ENCODE measurements around the gene STX18.

Gene STX18

DNA sequence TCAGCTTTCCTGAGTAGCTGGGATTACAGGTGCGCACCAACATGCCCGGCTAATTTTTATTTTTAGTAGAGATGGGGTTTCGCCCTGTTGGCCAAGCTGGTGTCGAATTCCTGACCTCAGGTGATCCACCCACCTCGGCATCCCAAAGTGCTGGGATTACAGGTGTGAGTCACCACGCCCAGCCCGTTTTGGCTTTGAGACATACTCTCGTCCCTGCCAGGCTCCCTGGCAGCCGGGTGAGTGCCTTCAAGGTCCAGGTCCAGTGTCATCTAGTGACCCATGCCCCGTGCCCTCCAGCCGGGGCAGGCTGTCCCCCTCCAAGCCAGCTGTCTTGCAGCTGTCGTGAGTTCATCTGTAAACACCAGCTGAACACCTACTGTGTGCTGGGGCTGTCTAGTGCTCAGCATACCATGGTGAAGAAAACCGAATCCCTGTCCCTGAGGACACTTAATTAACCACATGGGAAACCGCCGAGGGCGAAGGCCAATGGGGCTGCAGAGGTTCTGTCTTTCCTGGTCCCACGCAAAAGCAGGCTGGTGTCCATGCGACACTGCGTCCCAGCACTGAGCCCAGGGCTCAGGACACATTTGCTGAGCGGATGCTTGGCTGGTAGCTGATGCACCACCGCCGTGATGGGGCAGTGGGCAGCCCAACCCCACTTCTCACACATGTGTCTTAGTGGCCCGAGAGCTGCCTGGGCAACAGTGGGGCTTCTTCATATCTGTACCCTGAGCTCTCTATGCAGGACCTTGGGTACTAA lies 133.1 kb downstream of the STX18 start:
- peaks cover 0 to 8% of the 10 kb centered on the region in 2 donors for H3K27me3 ChIP-seq
- no peak overlapping the region for H3K4me3 ChIP-seq
- intact Hi-C loops (cut with DNase I; ENCODE audit: low total_unique reads), result no loop called here
- H3K36me3 ChIP-seq, result no peaks in the 10 kb centered on the region
- no peak overlapping the region for H3K27ac ChIP-seq
- no peaks in the 10 kb centered on the region for H3K4me1 ChIP-seq
- no peaks in the 10 kb centered on the region for H3K9me3 ChIP-seq
- TF ChIP-seq, protein P1, sequence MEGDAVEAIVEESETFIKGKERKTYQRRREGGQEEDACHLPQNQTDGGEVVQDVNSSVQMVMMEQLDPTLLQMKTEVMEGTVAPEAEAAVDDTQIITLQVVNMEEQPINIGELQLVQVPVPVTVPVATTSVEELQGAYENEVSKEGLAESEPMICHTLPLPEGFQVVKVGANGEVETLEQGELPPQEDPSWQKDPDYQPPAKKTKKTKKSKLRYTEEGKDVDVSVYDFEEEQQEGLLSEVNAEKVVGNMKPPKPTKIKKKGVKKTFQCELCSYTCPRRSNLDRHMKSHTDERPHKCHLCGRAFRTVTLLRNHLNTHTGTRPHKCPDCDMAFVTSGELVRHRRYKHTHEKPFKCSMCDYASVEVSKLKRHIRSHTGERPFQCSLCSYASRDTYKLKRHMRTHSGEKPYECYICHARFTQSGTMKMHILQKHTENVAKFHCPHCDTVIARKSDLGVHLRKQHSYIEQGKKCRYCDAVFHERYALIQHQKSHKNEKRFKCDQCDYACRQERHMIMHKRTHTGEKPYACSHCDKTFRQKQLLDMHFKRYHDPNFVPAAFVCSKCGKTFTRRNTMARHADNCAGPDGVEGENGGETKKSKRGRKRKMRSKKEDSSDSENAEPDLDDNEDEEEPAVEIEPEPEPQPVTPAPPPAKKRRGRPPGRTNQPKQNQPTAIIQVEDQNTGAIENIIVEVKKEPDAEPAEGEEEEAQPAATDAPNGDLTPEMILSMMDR (IDR thresholded peaks at IDR 0.05), result no peak
- no peak for DNase-seq

DNA sequence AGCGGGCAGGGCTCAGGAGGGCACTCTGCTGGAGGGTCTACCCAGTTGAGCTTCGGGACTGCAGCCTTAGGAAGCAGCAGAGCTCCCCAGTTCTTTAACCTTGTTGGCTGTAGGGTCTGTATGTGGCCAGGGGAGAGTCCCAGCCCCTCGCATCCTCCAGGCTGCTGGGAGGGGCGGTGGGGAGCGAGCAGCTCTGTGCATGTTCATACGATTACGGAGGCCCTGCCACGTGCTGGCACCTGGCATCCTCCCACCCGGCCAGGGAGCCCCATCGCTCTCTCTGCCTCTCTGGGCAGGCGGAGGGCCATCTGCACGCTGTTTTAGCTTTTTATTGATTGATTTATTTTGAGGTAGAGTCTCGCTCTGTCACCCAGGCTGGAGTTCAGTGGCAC lies 133.7 kb downstream of the STX18 start:
- intact Hi-C loops (cut with DNase I; ENCODE audit: low total_unique reads), result no loop called here
- no peak for DNase-seq
- Histone ChIP-seq H3K27me3 (peaks cover 0 to 13% of the 10 kb centered on the region in 2 donors), H3K9me3 (no peaks in the 10 kb centered on the region), H3K4me1 (no peaks in the 10 kb centered on the region), H3K4me3 (no peak overlapping the region), H3K27ac (no peak overlapping the region), H3K36me3 (no peaks in the 10 kb centered on the region)
- TF ChIP-seq, protein P1 (IDR thresholded peaks at IDR 0.05), result no peak

DNA sequence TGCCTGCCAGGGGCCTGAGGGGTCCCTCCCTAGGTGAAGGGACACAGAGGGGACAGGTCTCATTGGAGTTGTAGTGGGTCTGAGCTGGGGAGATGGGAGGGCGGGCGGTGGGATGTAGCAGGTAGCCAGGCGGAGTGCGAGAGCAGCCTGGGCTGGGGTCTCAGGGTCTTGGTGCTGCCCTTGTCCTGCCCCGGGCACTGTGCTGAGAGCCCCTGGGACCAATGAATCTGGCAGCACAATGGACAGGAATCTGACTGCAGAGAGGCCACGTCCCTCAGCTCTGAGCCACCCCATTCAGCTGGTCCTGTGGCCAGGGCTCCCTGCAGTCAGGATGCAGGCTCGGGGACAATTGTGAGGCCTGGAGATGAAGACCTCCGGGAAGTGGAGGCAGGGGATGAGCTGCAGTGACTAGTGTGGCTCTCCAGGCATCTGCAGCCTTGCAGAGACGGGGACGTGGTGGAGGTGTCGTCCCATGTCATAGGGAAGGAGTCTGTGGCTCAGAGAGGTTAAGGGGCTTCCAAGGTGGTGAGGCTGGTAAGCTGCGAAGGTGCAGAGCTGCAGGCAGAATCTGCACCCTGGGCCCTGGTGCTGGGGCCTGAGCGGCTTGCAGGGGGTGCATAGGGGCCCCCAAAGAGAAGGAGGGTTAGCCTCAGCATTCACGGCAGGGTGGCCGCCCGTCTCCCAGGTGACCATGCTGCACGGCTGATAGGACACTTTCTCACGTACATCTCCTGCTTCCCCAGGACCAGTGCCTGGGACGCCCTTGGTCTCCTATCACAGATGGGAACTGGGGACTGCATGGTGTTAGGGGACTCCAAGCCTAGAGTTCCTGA lies 134.3 kb downstream of the STX18 start:
- no peaks in the 10 kb centered on the region for H3K9me3 ChIP-seq
- H3K36me3 ChIP-seq, result no peaks in the 10 kb centered on the region
- H3K4me1 ChIP-seq, result no peaks in the 10 kb centered on the region
- intact Hi-C loops (cut with DNase I; ENCODE audit: low total_unique reads), result no loop called here
- peaks cover 0 to 17% of the 10 kb centered on the region in 2 donors for H3K27me3 ChIP-seq
- TF ChIP-seq, protein P1 (IDR thresholded peaks at IDR 0.05), result no peak
- no peak overlapping the region for H3K27ac ChIP-seq
- DNase-seq, result no peak
- H3K4me3 ChIP-seq, result no peak overlapping the region

DNA sequence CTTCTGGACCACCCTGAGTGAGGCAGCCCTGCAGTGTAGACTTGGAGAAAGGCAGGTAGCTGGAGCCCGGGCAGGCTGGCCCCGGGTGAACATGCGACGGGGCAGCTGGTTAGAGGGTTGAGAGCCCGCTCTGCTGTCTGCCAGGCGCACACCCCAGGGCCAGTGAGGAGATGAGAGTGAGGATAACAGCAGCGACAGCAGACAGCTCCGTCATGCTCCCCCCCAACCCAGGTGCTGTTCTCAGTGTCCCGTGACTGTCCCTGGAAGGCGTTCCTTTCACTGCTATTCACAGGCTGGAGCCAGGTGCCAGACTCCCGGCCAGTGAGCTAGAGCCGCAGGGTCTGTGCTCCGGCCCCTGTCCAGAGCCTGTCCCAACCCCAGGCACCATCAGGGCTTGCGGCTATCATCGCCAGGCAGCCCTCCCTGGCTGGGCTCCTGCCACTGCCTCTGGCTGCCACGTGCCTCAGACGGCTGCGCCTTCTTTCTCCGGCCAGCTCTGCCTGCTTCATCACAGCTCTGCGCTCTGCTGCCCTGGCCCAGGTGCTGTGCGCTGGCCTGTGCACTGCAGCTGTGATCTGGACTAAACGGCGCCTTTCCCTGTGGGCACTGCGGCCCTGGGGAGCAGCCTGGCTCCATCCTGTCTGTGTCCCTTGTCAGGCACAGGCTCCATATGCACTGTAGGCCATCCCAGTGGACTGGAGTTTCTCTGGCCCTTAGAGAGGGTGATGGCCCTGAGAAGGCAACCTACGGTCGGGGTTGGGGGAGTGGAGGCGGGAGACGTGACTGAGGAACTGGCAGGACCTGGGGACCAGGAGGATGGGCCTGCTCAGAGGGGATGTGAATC lies 135.2 kb downstream of the STX18 start:
- Histone ChIP-seq H3K4me1 (no peaks in the 10 kb centered on the region), H3K4me3 (no peak overlapping the region), H3K9me3 (no peaks in the 10 kb centered on the region), H3K36me3 (no peaks in the 10 kb centered on the region), H3K27me3 (peaks cover 0 to 18% of the 10 kb centered on the region in 2 donors), H3K27ac (no peak overlapping the region)
- TF ChIP-seq, protein P1 (IDR thresholded peaks at IDR 0.05), result no peak
- intact Hi-C loops (cut with DNase I; ENCODE audit: low total_unique reads), result no loop called here
- DNase-seq, result no peak

DNA sequence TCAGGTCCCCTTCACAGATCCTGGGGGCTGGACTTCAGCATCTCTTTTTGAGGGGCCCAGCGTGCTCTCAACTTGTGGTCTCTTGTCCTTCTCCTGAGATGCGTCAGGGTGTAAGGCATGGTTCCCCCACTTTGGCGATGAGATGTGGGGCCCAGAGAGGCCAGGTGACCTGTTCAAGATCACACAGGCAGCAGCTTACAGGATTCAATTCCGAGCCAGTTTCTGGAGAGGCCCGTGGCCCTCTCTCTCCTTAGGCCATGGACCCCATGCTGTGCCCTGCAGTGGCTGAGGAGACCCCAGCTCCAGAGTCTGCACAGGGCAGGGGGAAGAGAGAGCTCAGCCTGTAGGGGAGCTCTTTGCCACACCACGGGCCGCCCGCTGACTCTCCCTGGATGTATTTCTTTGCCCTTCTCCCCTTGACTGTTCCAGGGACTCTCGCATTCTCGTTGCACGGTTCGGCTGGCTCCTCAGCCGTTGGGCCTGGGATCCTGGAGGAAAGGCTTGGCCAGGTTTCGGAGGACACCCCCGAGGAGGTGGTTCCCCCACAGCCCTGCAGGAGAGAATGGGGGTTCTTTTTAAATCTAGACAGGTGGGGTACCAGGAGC lies 136.4 kb downstream of the STX18 start:
- Histone ChIP-seq H3K27ac (no peak overlapping the region), H3K36me3 (no peaks in the 10 kb centered on the region), H3K27me3 (peaks cover 0 to 18% of the 10 kb centered on the region in 2 donors), H3K4me3 (no peak overlapping the region), H3K9me3 (peaks cover 0 to 3% (median under 1%) of the 10 kb centered on the region in 3 donors), H3K4me1 (no peaks in the 10 kb centered on the region)
- intact Hi-C loops (cut with DNase I; ENCODE audit: low total_unique reads), result no loop called here
- TF ChIP-seq, protein P1 (IDR thresholded peaks at IDR 0.05), result no peak
- DNase-seq, result no peak
